HG03575 (cell line): ENCODE data around the gene JAGN1.
"Not testable (repeated sequence)": the region's sequence is repeated elsewhere in the genome, so short reads cannot be mapped to it uniquely, and the experiment has no call there.

Experiments
- ATAC-seq: cut with Tn5 transposase; IDR thresholded peaks from one replicate; pipeline ENCODE4 v1.9.1; 2021; ENCODE audit not compliant: unreplicated experiment, insufficient number of reproducible peaks, low FRiP score; ENCODE audit errors: extremely low read depth

The JAGN1 gene

GRCh38 chr3:9890249-9891071, at the start of gene JAGN1:
JAGN1 (plus strand) TSS chr3:9890610; CDS start chr3:9890723, 113 bp downstream.
- ATAC-seq, result no peak

- no peak for ATAC-seq
Measured at GRCh38 chr3:9841015-9841414, 49.4 kb upstream of the JAGN1 start.

DNA sequence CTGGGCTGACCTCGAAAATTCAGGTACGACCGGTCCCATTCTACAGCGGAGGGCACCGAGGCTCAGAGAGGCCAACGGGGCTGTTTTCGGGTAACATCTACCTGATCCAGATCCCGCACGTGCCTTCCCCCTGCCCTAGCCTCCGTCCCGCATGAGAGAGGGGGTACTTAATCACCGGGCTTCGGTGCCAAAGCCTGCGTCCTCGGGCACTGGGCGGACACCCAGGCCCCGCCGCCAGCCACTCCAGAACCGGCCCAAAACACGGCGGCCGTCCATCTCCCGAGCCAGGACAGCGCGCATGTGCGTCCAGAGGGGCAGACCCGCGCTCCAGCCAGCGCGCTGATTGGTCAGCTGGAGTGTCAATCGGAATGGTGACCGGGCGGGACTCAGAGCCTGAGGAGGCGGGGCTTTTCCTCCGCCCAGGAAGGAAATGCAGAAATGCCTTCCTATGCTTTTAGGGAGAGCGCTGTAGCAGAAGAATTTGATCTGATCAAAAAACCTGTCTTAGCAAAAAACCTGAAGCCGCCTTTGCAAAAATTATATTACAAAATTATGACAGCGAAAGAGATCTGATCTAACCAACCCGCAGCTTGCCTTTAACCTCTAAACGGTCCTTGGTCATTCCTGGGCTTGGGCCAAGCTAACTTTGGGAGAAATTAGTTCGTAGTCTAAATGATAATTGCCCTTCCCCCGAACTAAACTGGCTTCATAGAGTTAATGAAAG, 46.5 kb upstream of the JAGN1 start, which contains the start of gene RPUSD3:
TSS of gene RPUSD3 (minus strand) at position 294 of the 724 bp plus-strand sequence. CDS start at position 276, 18 bp downstream.
- ATAC-seq, result no peak

DNA sequence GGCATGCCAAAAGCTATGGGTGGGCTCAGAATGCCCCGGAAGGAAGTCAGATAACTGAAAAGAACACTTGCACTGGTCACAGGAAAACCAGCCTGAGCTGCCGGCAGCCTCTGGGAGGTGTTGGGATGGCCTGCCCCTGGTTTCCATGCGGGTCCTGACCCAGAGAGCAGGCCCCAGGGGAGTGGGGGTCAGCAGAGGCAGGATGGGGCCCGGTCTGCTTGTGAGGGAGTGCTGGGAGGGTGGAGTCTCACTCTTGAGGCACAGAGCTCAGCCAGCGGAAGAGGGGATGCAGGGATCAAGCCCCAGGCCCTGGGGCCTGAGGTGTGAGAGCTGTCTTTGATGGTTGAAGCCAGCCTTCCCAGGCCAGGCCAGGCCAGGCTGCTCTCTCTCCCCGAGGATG, 44.2 kb upstream of the JAGN1 start:
- ATAC-seq, result no peak

DNA sequence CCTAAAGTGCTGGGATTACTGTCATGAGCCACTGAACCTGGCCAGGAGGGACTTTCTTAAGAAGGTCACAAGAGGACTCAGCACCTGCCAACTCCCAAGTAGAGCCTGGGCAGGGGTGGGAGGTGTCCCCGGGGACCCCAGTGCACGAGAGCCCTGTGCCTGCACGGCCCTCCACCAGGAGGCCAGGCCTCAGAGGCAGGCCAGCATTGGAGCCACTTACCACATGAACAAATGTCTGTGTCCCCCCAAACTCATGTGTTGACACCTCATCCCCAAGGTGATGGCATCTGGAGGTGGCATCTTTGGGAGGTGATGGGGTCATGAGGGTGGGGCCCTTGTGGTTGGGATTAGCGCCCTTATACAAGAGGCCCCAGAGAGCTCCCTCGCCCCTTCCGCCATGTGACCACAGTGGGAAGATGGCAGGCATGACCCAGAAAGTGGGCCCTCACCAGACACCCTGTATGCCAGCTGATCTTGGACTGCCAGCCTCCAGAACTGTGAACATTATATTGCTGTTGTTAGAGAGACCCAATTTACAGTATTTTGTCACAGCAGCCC, 43.4 kb upstream of the JAGN1 start:
- no peak for ATAC-seq

DNA sequence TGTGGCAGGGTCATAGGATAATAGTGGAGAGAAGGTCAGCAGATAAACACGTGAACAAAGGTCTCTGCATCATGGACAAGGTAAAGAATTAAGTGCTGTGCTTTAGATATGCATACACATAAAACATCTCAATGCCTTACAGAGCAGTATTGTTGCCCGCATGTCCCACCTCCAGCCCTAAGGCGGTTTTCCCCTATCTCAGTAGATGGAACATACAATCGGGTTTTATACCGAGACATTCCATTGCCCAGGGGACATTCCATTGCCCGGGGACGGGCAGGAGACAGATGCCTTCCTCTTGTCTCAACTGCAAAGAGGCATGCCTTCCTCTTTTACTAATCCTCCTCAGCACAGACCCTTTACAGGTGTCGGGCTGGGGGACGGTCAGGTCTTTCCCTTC, 42.5 kb upstream of the JAGN1 start:
- ATAC-seq, result not testable (repeated sequence)

DNA sequence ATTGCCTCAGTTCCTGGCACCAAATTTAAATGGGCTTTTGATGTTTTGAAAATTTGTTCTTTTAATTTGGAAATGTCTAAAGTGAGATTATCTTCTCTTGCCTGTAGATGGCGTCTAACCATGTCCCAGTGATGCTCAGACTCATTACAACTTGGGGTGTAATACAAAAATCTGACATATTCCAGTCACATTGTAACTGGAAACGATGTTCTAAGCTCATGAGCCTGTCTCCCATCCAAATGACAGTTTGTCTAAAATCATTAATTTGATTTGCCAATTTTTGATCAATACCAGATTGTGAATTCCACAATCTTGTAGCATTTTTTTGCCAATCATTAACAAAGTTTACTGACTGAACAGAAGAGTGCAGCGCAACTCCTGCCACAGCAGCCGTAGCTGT, 41.5 kb upstream of the JAGN1 start:
- not testable (repeated sequence) for ATAC-seq

DNA sequence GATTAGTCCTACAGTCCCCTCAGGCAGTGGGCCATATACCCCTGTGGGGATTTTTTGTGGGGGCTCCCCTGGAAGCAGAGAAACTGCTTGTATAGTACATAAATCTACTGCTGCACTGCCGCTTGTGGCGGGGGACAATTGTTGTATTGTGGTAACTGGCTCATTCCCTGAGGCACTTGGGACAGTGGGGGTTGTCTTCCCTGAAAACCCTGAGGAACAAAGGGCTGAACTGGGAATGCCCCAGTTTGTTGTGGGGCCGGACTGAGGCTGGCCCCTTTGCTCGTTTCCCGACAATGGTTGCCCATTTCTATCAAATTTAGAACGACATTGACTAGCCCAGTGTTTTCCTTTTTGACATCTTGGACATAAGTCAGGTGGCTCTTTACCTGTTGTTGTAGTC, 39.0 kb upstream of the JAGN1 start:
- not testable (repeated sequence) for ATAC-seq

DNA sequence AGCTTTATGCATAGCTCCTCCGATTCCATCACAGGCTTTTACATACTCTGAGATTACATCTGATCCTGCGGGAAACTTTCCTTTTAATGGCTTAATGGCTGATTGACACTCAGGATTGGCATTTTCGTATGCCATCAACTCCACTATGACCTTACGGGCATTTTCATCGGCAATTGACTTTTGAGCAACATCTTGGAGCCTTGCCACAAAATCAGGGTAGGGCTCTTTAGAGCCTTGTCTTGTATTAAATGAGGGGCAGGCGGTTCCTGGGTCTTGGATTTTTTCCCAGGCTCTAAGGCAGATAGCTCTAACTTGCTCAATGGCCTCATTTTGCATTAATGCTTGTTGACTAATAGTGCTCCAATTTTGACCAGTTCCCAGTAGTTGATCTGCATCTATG, 38.5 kb upstream of the JAGN1 start:
- not testable (repeated sequence) for ATAC-seq

- no peak for ATAC-seq
Measured at GRCh38 chr3:9852528-9852927, 37.9 kb upstream of the JAGN1 start.

DNA sequence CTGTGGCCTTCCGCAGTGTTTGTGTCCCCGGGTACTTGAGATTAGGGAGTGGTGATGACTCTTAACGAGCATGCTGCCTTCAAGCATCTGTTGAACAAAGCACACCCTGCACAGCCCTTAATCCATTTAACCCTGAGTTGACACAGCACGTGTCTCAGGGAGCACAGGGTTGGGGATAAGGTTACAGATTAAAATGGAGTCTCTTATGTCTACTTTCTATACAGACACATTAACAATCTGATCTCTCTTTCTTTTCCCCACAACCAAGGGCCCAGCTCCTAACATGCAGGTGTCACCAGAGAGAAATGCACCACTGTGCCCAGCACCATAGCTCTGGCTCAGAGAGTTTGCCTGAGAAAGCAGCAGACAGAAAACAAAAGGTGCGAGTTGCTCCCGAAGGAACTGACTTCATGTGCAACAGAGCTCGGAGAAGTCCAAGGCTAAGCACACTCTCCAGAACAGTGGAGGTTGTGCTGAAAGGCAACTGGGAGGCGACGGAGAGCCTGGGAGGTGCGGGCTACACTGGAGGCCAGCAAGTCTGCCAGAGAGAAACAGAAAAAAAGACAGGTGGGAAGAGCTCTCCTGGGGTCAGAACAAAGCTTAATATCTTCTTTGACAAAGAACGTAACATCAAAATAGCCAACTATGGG, 36.0 kb upstream of the JAGN1 start:
- not testable (repeated sequence) for ATAC-seq

GRCh38 chr3:9855594-9855993, 34.8 kb upstream of the JAGN1 start:
- ATAC-seq, result no peak

GRCh38 chr3:9859530-9860025, 30.8 kb upstream of the JAGN1 start:
- ATAC-seq, result no peak

GRCh38 chr3:9861201-9861600, 29.2 kb upstream of the JAGN1 start:
- ATAC-seq, result no peak

- no peak for ATAC-seq
Measured at GRCh38 chr3:9861626-9862130, 28.7 kb upstream of the JAGN1 start.

DNA sequence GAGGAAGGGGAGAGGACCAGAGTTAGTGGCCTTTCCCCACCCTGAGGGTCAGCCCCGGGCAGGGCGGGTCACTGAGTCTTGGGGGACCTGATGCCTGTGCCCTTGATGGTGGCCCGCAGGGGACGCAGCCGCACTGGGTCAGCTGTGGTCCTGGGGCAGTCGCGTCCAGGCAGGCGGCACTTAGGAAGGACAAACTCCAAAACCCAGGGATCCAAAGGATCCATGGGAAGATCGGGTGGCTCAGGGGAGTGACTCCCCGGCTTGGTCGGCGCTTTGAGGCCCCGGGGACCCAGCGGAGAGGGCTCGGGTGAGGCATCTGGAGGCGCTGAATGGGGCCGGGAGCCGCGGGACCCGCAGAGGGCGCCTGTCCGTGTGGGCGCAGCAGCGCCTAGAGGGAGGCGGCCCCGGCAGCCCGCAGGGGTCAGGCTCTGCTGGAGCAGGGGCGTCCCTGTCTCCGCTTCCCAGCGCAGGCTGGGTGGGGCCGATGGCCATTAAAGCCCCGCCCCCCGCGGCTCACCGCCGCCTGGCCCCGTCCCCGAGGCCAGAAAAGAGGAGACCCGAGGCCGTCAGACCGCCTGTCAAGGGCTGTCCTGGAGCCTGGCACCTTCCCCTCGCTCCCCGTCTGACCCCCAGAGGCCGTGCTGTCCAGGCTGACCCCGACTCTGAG, 27.9 kb upstream of the JAGN1 start:
- ATAC-seq, result no peak

DNA sequence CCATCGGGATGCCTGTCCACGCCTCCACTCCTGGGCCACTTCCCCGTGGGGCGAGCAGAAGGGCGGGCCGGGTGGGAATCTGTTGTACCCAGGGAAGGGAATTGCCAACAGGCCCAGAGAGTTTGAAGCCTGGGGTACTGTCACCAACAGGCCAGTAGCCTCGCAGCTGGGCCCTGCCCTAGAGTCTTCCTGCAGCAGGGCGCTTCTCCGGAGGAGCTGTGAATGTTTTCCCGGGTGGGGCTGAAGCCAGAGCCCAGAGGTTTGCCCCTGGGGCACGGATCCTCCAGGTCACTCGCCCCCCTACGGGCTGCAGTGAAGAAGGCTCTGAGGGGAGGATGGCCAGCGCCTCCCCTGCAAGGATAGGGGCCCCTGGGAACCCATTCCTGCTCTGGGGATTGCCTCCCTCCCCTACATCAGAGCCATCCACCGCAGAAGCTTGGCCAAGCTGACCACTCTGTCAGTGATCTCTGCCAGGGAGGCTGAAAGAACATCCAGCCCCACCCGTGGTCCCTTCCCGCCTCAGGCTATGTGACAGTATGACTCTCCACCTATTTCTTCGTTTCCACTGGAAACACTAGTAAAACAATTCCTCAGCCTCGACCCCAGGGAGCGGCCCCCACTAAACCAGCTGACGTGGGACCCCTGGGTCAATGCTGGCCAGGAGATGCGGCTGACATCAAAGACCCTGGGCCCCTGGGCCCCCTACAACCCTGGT, 27.2 kb upstream of the JAGN1 start:
- no peak for ATAC-seq
